NB4 (cell line): ENCODE data around the gene ENTPD1.
"Not testable (repeated sequence)": the region's sequence is repeated elsewhere in the genome, so short reads cannot be mapped to it uniquely, and the experiment has no call there.

Experiments
- DNase-seq: peaks from one replicate; pipeline ENCODE4 v3.0.0; 2010; ENCODE audit warnings: low read depth
- H3K4me3 ChIP-seq: one replicate; pipeline ENCODE4 v1.5.1; 2011; ENCODE audit warnings: mild to moderate bottlenecking, low read depth, low read length, moderate library complexity
- MAX ChIP-seq: IDR thresholded peaks from 2 replicates; pipeline ENCODE4 v1.6.1; 2011; ENCODE audit warnings: low read depth, low read length
- MYC ChIP-seq: IDR thresholded peaks from 2 replicates; pipeline ENCODE4 v1.6.1; 2011; ENCODE audit warnings: low read depth, low read length
- POLR2A ChIP-seq: IDR thresholded peaks from 2 replicates; pipeline ENCODE4 v1.6.1; 2011; ENCODE audit warnings: mild to moderate bottlenecking; ENCODE audit not compliant: insufficient read length; ENCODE audit errors: extremely low read depth
- TF ChIP-seq, protein P1 (sequence below): IDR thresholded peaks from one replicate; pipeline ENCODE4 v1.5.1; 2012; ENCODE audit warnings: low read depth, low read length

The ENTPD1 gene

DNA sequence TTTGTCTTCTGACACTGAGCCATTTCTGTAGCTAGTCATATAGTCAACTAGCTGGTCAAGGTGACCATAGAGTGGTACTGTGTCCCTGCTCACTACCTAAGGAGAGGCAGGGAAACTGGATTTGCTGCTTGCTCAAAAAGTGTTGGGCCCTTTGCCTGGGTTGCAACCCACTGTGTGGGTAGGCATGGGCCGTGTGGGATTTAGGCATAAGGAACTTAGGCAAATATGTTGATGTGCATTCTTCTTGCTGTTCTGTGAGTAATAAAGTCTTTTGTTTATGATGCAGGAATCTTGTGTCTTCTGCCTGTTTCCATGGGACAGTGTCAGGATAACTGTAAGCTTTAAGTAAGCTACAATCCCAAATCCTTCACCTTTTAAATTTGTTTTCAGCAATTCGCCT lies 39.1 kb upstream of the ENTPD1 start:
- no peak overlapping the region for H3K4me3 ChIP-seq
- no peak for TF ChIP-seq POLR2A
- TF ChIP-seq, protein P1, sequence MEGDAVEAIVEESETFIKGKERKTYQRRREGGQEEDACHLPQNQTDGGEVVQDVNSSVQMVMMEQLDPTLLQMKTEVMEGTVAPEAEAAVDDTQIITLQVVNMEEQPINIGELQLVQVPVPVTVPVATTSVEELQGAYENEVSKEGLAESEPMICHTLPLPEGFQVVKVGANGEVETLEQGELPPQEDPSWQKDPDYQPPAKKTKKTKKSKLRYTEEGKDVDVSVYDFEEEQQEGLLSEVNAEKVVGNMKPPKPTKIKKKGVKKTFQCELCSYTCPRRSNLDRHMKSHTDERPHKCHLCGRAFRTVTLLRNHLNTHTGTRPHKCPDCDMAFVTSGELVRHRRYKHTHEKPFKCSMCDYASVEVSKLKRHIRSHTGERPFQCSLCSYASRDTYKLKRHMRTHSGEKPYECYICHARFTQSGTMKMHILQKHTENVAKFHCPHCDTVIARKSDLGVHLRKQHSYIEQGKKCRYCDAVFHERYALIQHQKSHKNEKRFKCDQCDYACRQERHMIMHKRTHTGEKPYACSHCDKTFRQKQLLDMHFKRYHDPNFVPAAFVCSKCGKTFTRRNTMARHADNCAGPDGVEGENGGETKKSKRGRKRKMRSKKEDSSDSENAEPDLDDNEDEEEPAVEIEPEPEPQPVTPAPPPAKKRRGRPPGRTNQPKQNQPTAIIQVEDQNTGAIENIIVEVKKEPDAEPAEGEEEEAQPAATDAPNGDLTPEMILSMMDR, result no peak
- TF ChIP-seq MAX, result no peak
- TF ChIP-seq MYC, result no peak
- DNase-seq, result no peak

- not testable (repeated sequence) for H3K4me3 ChIP-seq, DNase-seq
These were observed 35.2 kb upstream of the ENTPD1 start for GRCh38 chr10:95720745-95721144.

DNA sequence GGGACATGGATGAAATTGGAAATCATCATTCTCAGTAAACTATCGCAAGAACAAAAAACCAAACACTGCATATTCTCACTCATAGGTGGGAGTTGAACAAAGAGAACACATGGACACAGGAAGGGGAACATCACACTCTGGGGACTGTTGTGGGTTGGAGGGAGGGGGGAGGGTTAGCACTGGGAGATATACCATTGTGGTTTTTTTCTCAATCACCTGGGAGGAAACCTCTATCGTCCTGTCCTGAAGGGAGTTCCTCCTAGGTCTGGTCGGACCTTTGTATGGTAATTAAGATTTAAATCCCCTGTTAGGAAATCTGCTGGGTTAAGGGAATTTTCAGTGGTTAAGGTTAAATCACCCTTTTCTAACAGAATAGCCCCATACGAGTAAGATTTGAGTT lies 33.5 kb upstream of the ENTPD1 start:
- peak; percentile 51 for DNase-seq
- not testable (repeated sequence) for H3K4me3 ChIP-seq

DNA sequence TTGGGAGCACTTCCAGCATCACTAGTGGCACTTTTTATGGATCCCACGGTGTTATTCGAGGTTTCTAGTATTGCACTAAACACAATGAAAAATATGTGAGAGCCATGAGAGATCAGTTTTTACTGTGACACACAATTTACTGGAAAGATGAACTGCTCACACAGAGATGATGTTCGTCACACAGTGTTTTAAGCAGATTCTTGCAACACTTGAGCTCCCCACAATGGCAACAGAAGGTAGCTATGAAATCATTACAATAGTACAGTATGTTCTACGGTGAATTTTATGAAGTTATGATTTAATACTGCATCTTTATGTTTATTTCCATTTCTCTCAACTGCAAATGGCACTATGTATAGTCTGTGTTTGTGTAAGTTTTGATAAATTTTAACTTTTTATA lies 27.4 kb upstream of the ENTPD1 start:
- H3K4me3 ChIP-seq, result no peak overlapping the region
- DNase-seq, result peak; percentile 18
- TF ChIP-seq MYC, result no peak
- TF ChIP-seq POLR2A, result no peak
- TF ChIP-seq MAX, result no peak
- TF ChIP-seq, protein P1, result no peak

GRCh38 chr10:95729323-95730055 lies 26.5 kb upstream of the ENTPD1 start:
- no peak overlapping the region for H3K4me3 ChIP-seq
- TF ChIP-seq MAX (no peak), POLR2A (no peak), MYC (no peak)
- TF ChIP-seq, protein P1, result no peak
- DNase-seq, result no peak

GRCh38 chr10:95730233-95730632 lies 25.7 kb upstream of the ENTPD1 start:
- peak; percentile 5 for DNase-seq
- TF ChIP-seq MAX (no peak), POLR2A (no peak), MYC (no peak)
- TF ChIP-seq, protein P1, result no peak
- H3K4me3 ChIP-seq, result no peak overlapping the region

- H3K4me3 ChIP-seq, DNase-seq: not testable (repeated sequence)
These were observed 23.1 kb upstream of the ENTPD1 start for GRCh38 chr10:95732907-95733306.
